CD4-positive, CD25-positive, alpha-beta regulatory T cell (primary cell): ENCODE measurements around the gene PPP2R2B. TPM values are rescaled to one million over a fixed set of nuclear protein-coding genes. Genes with fewer than 3 reads are reported as not detected.

Experiments used
- ATAC-seq, 2 donors: fragments of 150-1000 bp; cut with Tn5 transposase; one replicate each; pipeline ENCODE4 v1.10.0; 2021; ENCODE audit warnings: low read depth in 2 of 2, moderate number of reproducible peaks in 2 of 2, moderate library complexity in 1 of 2
- DNase-seq, 3 donors: peaks; one replicate each; pipeline versions ENCODE4 v3.0.0 to v3.0.0-alpha.2; 2012 to 2022; ENCODE audit warnings: mixed read lengths in 1 of 3
- H3K27ac ChIP-seq: one replicate; pipeline ENCODE4 v1.7.0; 2013; ENCODE audit warnings: mild to moderate bottlenecking, low read length; ENCODE audit not compliant: insufficient read depth, poor library complexity, severe bottlenecking
- H3K27me3 ChIP-seq: one replicate; pipeline ENCODE4 v1.7.0; 2013; ENCODE audit warnings: low read length; ENCODE audit not compliant: control insufficient read depth, insufficient read depth
- H3K36me3 ChIP-seq: one replicate; pipeline ENCODE4 v1.7.0; 2013; ENCODE audit warnings: mild to moderate bottlenecking, low read length, moderate library complexity; ENCODE audit not compliant: control insufficient read depth, insufficient read depth
- H3K4me1 ChIP-seq: 2 replicates; pipeline ENCODE4 v1.7.0; 2013; ENCODE audit warnings: mild to moderate bottlenecking, low read length; ENCODE audit not compliant: insufficient read depth, control insufficient read depth, poor library complexity, severe bottlenecking
- H3K4me3 ChIP-seq: one replicate; pipeline ENCODE4 v1.7.0; 2013; ENCODE audit warnings: low read depth, mild to moderate bottlenecking, low read length, moderate library complexity
- H3K9me3 ChIP-seq, 2 experiments: 1 replicate in 1 of 2; 2 replicates in 1 of 2; pipeline ENCODE4 v1.7.0; 2013; ENCODE audit warnings: low read length in 2 of 2, mild to moderate bottlenecking in 1 of 2, moderate library complexity in 1 of 2; ENCODE audit not compliant: control insufficient read depth in 2 of 2
- H3K27ac Mint-ChIP-seq, 3 donors: one replicate each; pipeline ENCODE4 v1.8.0; 2020 to 2022; ENCODE audit warnings: mild to moderate bottlenecking in 3 of 3, mixed read lengths in 3 of 3, moderate library complexity in 2 of 3
- H3K27me3 Mint-ChIP-seq: one replicate; pipeline ENCODE4 v1.8.0; 2022; ENCODE audit warnings: mild to moderate bottlenecking, mixed read lengths
- H3K36me3 Mint-ChIP-seq: one replicate; pipeline ENCODE4 v1.8.0; 2020; ENCODE audit warnings: mixed read lengths
- H3K4me1 Mint-ChIP-seq, 4 donors: one replicate each; pipeline ENCODE4 v1.8.0; 2020 to 2022; ENCODE audit warnings: mixed read lengths in 4 of 4, mild to moderate bottlenecking in 1 of 4
- H3K4me3 Mint-ChIP-seq, 4 donors: one replicate each; pipeline ENCODE4 v1.8.0; 2020 to 2022; ENCODE audit warnings: mild to moderate bottlenecking in 4 of 4, mixed read lengths in 4 of 4, moderate library complexity in 3 of 4
- H3K9me3 Mint-ChIP-seq, 7 donors: one replicate each; pipeline ENCODE4 v1.8.0; 2020 to 2022; ENCODE audit warnings: mixed read lengths in 7 of 7, mild to moderate bottlenecking in 3 of 7, moderate library complexity in 2 of 7
- polyA plus RNA-seq, 4 donors: library from polyadenylated mRNA; unstranded; fragments of 300-500 nt; fragmentation: Illumina TruSeq; gene quantifications; one replicate each; pipeline ENCODE4 v1.2.3, GENCODE V29; 2021
- total RNA-seq: library from RNA; stranded (reverse); gene quantifications from one replicate; pipeline ENCODE4 v1.2.3, GENCODE V29; 2022

PPP2R2B gene
- total and polyA plus RNA-seq, 5 donors from 2014 or later = 6.1 to 16.7 (median 14.5) TPM

DNA sequence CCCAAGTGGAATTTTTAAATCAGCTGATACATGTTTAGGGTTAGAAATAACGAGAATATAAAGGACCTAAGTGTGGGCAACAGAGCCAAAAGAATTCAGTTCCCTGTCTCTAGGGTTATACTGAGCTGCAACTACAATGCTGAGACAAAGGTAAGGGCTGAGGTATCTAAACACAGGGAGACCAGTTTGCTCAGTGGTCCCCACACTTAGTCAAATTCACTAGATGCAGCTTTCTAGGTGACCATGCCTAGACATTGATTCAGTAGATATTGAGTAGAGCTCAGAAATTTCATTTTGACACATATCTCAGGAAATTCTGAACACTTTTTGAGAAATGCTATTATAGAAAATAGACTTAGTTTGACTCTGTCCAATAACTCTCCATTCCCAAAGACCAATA lies 84.8 kb downstream of the PPP2R2B start:
- no peaks in the 10 kb centered on the region for H3K36me3 Mint-ChIP-seq
- Histone ChIP-seq H3K36me3 (no peaks in the 10 kb centered on the region), H3K27me3 (no peaks in the 10 kb centered on the region), H3K4me1 (peaks cover 15% of the 10 kb centered on the region), H3K27ac (no peak overlapping the region), H3K4me3 (no peak overlapping the region), H3K9me3 (no peaks in the 10 kb centered on the region)
- ATAC-seq (no peak), DNase-seq (no peak)
- peak overlapping the region in 1 of 3 donors; percentile 27 for H3K27ac Mint-ChIP-seq
- peaks cover 0 to 3% (median 0%) of the 10 kb centered on the region in 7 donors for H3K9me3 Mint-ChIP-seq
- no peak overlapping the region for H3K4me3 Mint-ChIP-seq
- H3K4me1 Mint-ChIP-seq = peaks cover 16 to 58% (median 19%) of the 10 kb centered on the region in 4 donors
- H3K27me3 Mint-ChIP-seq = no peaks in the 10 kb centered on the region

DNA sequence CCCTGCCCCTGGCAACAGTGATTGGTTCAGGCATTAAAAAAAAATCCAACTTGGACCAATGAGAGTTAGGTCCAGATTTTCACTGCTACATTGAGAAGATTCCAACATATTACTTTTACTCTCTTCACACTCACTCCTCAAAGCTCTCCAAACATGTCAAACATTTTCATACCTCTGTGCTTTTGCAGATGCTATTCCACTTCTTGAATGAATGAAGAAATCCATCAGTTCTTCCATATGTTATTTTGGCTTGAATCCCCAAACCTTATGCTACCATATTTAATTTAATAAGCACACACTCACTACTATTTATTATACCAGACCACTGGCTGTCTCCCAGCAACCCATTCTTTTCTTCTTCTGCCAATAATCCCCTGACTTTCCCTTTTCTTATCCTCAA lies 87.1 kb downstream of the PPP2R2B start:
- H3K36me3 Mint-ChIP-seq = no peaks in the 10 kb centered on the region
- H3K4me1 ChIP-seq = peaks cover 15% of the 10 kb centered on the region
- H3K27me3 ChIP-seq = no peaks in the 10 kb centered on the region
- H3K4me3 ChIP-seq = no peak overlapping the region
- no peaks in the 10 kb centered on the region for H3K9me3 ChIP-seq
- H3K27ac ChIP-seq = no peak overlapping the region
- ATAC-seq (no peak), DNase-seq (no peak)
- H3K36me3 ChIP-seq = no peaks in the 10 kb centered on the region
- H3K4me3 Mint-ChIP-seq = no peak overlapping the region
- no peak overlapping the region for H3K27ac Mint-ChIP-seq
- no peaks in the 10 kb centered on the region for H3K27me3 Mint-ChIP-seq
- H3K9me3 Mint-ChIP-seq = peaks cover 0 to 5% (median 0%) of the 10 kb centered on the region in 7 donors
- peaks cover 16 to 43% (median 20%) of the 10 kb centered on the region in 4 donors for H3K4me1 Mint-ChIP-seq

DNA sequence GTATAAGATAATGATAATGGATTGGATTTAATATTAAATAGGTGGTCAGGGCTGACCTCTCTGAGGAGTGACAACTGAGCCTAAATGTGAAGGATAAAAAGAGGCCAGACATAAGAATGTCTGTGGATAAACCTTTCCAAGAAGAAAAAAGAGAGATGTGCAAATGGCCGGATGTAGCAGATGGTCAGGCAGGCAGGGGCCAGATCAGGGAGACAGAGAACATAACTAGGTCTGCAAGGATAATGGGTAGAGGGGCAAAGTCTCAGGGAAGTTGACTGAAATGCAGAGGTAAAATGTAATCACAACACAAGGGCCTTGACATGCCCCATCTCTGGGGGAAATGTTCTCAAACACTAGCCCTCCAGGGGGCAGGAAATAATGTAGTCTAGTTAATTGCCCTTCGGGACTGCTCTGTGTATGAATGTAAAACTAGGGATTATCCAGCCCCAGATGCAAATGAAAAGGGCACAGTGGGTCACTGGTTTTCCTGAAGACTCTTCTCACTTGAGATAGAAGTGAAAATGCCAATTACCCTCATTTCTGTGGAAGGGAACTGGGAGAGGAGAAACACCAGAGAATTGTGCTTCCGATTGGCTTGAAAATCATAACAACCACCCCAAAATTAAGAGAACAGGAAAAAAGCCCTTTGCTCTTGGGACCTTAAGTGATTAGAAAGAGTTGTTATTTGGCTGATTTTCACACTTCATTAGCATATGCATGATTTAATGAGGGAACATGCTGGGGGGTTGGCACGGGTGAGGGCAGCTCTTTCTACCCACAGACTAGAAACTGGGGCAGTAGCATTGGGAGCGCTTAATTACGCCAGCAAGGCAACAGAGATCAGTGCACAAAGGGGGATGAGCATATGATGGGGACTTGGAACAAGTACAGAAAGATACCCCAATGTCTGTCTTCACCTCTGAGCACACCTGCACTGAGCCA lies 88.6 kb downstream of the PPP2R2B start:
- no peak overlapping the region for H3K4me3 ChIP-seq
- no peak overlapping the region for H3K27ac ChIP-seq
- H3K4me1 ChIP-seq = peaks cover 12% of the 10 kb centered on the region
- H3K4me3 Mint-ChIP-seq = no peak overlapping the region
- no peaks in the 10 kb centered on the region for H3K36me3 Mint-ChIP-seq
- no peaks in the 10 kb centered on the region for H3K9me3 ChIP-seq
- peaks cover 16 to 28% (median 19%) of the 10 kb centered on the region in 4 donors for H3K4me1 Mint-ChIP-seq
- peak overlapping the region in 1 of 3 donors; percentile 20 for H3K27ac Mint-ChIP-seq
- H3K9me3 Mint-ChIP-seq = peaks cover 0 to 5% (median 0%) of the 10 kb centered on the region in 7 donors
- H3K36me3 ChIP-seq = no peaks in the 10 kb centered on the region
- ATAC-seq = no peak
- no peak for DNase-seq
- no peaks in the 10 kb centered on the region for H3K27me3 ChIP-seq
- no peaks in the 10 kb centered on the region for H3K27me3 Mint-ChIP-seq

DNA sequence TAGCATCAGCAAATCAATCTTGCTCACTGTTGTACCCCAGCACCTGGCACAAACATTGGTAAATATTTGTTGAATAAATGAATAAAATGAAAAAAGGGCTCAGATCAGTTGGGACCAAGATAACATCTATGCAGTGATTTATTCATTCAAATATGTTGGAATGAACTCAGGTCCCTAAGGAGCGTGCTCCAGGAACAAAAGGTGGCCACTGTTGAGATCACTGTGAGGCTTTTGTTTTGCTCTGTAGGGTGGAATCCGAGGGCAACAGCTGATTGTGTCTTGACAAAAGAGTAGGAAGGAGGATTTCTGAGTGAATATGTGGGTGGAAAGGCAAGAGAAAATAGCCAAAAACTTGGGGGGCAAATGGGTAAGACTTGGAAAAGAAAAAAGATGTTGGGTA lies 89.7 kb downstream of the PPP2R2B start:
- no peak overlapping the region for H3K27ac Mint-ChIP-seq
- no peak overlapping the region for H3K4me3 ChIP-seq
- no peaks in the 10 kb centered on the region for H3K9me3 ChIP-seq
- no peaks in the 10 kb centered on the region for H3K27me3 ChIP-seq
- H3K36me3 ChIP-seq = no peaks in the 10 kb centered on the region
- DNase-seq (no peak), ATAC-seq (no peak)
- no peak overlapping the region for H3K27ac ChIP-seq
- H3K4me3 Mint-ChIP-seq = no peak overlapping the region
- H3K9me3 Mint-ChIP-seq = peaks cover 0 to 5% (median 0%) of the 10 kb centered on the region in 7 donors
- H3K27me3 Mint-ChIP-seq = no peaks in the 10 kb centered on the region
- peaks cover 4% of the 10 kb centered on the region for H3K4me1 ChIP-seq
- no peaks in the 10 kb centered on the region for H3K36me3 Mint-ChIP-seq
- H3K4me1 Mint-ChIP-seq = peaks cover 8 to 20% (median 14%) of the 10 kb centered on the region in 4 donors

DNA sequence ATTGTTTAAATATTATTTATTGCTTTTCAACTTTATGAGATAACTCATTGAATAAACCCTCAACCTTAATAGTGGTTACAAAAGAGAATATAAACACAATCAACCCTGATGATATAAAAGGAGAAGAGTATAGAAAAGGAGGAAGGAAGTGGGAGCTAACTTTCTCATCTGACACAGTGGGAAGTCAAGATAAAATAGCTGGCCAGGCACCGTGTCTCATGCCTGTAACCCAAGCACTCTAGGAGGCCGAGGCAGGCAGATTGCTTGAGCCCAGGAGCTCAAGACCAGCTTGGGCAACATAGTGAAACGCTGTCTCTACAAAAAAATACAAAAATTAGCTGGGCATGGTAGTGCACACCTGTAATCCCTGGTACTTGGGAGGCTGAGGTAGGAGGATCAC lies 93.5 kb downstream of the PPP2R2B start:
- Histone ChIP-seq H3K4me3 (no peak overlapping the region), H3K9me3 (no peaks in the 10 kb centered on the region), H3K27me3 (no peaks in the 10 kb centered on the region), H3K36me3 (no peaks in the 10 kb centered on the region), H3K4me1 (no peaks in the 10 kb centered on the region), H3K27ac (no peak overlapping the region)
- Mint-ChIP-seq H3K4me3 (no peak overlapping the region), H3K4me1 (peaks cover 0 to 9% (median 4%) of the 10 kb centered on the region in 4 donors), H3K27ac (peak overlapping the region in 1 of 3 donors; percentile 23), H3K27me3 (no peaks in the 10 kb centered on the region), H3K36me3 (no peaks in the 10 kb centered on the region), H3K9me3 (peaks cover 0 to 4% (median 1%) of the 10 kb centered on the region in 7 donors)
- DNase-seq (no peak), ATAC-seq (no peak)

DNA sequence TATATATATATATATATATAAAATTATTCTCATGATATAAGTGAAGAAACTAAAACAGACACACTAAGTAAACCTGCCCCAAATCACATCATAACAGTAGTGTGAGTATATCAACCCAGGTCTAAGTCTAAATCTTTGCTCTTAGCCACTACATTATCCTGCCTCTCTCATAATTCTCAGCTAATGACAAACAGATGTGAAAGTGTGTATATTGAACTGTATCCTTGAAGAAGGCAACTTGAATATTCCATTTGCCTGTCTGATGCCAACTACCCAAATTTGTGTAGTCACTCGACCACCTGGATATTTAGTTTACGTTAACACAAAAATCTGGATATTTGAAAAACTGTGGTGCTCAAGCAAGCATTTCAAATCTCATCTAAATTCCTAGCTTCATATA lies 97.4 kb downstream of the PPP2R2B start:
- no peaks in the 10 kb centered on the region for H3K27me3 ChIP-seq
- ATAC-seq (no peak), DNase-seq (no peak)
- H3K9me3 Mint-ChIP-seq = peaks cover 0 to 3% (median 0%) of the 10 kb centered on the region in 7 donors
- no peaks in the 10 kb centered on the region for H3K36me3 Mint-ChIP-seq
- H3K4me3 Mint-ChIP-seq = no peak overlapping the region
- no peak overlapping the region for H3K27ac Mint-ChIP-seq
- no peaks in the 10 kb centered on the region for H3K4me1 ChIP-seq
- no peaks in the 10 kb centered on the region for H3K27me3 Mint-ChIP-seq
- H3K9me3 ChIP-seq = no peaks in the 10 kb centered on the region
- peaks cover 0 to 8% (median 3%) of the 10 kb centered on the region in 4 donors for H3K4me1 Mint-ChIP-seq
- no peaks in the 10 kb centered on the region for H3K36me3 ChIP-seq
- H3K4me3 ChIP-seq = no peak overlapping the region
- H3K27ac ChIP-seq = no peak overlapping the region

DNA sequence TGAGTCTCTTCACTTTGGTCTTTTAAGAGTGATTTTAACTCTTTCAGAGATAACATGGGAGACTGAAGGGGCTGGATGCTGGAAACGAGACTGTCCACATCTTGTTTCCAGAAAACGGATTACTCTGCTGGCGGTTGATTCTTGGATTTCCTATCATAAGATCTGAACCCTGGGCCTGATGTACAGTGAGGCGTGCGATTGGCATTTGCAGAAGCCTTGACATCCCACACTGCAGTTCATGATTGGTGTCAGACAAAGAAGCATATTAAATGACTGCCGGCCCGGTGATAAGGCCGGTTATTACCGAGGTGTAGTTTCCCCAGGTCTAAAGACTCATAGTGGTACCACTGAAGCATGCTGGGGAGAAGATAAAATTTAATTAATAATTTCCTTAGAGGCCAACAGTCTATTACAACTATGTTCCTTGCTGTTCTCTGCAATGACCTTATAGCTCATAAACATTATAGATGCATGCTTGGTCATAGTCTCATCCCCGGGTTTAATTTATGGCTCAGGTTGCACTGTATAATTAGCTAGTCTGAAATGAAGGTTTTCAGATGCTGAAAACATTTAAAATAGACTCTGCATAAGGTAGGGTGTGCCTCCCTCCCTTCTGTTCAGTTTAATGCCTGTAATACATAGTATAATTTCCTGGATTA lies 99.2 kb downstream of the PPP2R2B start:
- DNase-seq (no peak), ATAC-seq (no peak)
- Histone ChIP-seq H3K27ac (no peak overlapping the region), H3K27me3 (no peaks in the 10 kb centered on the region), H3K9me3 (no peaks in the 10 kb centered on the region), H3K4me1 (no peaks in the 10 kb centered on the region), H3K4me3 (no peak overlapping the region), H3K36me3 (no peaks in the 10 kb centered on the region)
- Mint-ChIP-seq H3K9me3 (peaks cover 0 to 3% (median 0%) of the 10 kb centered on the region in 7 donors), H3K27ac (no peak overlapping the region), H3K27me3 (no peaks in the 10 kb centered on the region), H3K36me3 (no peaks in the 10 kb centered on the region), H3K4me1 (peaks cover 0 to 2% (median 0%) of the 10 kb centered on the region in 4 donors), H3K4me3 (no peak overlapping the region)
